ENCODE results near the gene STRA6. TPM values are rescaled to one million over a fixed set of nuclear protein-coding genes. Genes with fewer than 3 reads are reported as not detected.

STRA6 gene
- total RNA-seq, 4 donors from 2014 or later, result 0.19 TPM; not detected in 3

GRCh38 chr15:74134387-74135027 lies 68.1 kb downstream of the STRA6 start:
- ATAC-seq (ENCODE audit: low FRiP score) (no peak), DNase-seq (ENCODE audit: low spot score) (no peak)
- no peak for TF ChIP-seq CTCF (IDR thresholded peaks at IDR 0.05)

- TF ChIP-seq CTCF (IDR thresholded peaks at IDR 0.05), result no peak
- DNase-seq (ENCODE audit: low spot score) (no peak), ATAC-seq (ENCODE audit: low FRiP score) (no peak)
Measured at GRCh38 chr15:74133694-74134386, 68.7 kb downstream of the STRA6 start.

GRCh38 chr15:74132681-74133651 lies 69.6 kb downstream of the STRA6 start:
- DNase-seq (ENCODE audit: low spot score) (no peak), ATAC-seq (ENCODE audit: low FRiP score) (no peak)

GRCh38 chr15:74131628-74132413 lies 70.8 kb downstream of the STRA6 start:
- no peak for DNase-seq (ENCODE audit: low spot score)
- ATAC-seq (ENCODE audit: low FRiP score), result no peak
- TF ChIP-seq CTCF (IDR thresholded peaks at IDR 0.05), result no peak

More at GRCh38 chr15:74132681-74133651, 69.6 kb downstream of the STRA6 start:
- no peak for TF ChIP-seq CTCF (IDR thresholded peaks at IDR 0.05)

- no peak for TF ChIP-seq CTCF (IDR thresholded peaks at IDR 0.05)
Measured at GRCh38 chr15:74130849-74131627, 71.5 kb downstream of the STRA6 start.

More at GRCh38 chr15:74130849-74131627, 71.5 kb downstream of the STRA6 start:
- DNase-seq (ENCODE audit: low spot score), result no peak
- no peak for ATAC-seq (ENCODE audit: low FRiP score)
